HepG2 (cell line): ENCODE data around the gene ABHD3. TPM values are rescaled to one million over a fixed set of nuclear protein-coding genes. Genes with fewer than 3 reads are reported as not detected.
A peak's percentile ranks its signal among the peaks of the same experiment; 100 is the strongest.

ENCODE experiments used
- ARNTL ChIP-seq: sonication (generic); formaldehyde crosslinking; IDR thresholded peaks from 2 replicates; pipeline ENCODE4 v1.4.0; 2020; ENCODE audit warnings: mild to moderate bottlenecking, missing genetic modification reagents
- GTF3A ChIP-seq: sonication (generic); formaldehyde crosslinking; conservative IDR thresholded peaks from 2 replicates; pipeline ENCODE4 v1.4.0; 2020; ENCODE audit warnings: mild to moderate bottlenecking, missing genetic modification reagents
- NFKB2 ChIP-seq: sonication (generic); formaldehyde crosslinking; IDR thresholded peaks from 2 replicates; pipeline ENCODE4 v1.4.0; 2020; ENCODE audit warnings: missing genetic modification reagents, borderline replicate concordance
- POLR2AphosphoS5 ChIP-seq: IDR thresholded peaks from 2 replicates; pipeline ENCODE4 v1.6.1; 2012; ENCODE audit warnings: low read depth, low read length
- RAD21 ChIP-seq: fragments of 450-650 bp; formaldehyde crosslinking; IDR thresholded peaks from 2 replicates; pipeline ENCODE4 v1.5.0; 2020; ENCODE audit warnings: mild to moderate bottlenecking
- RBAK ChIP-seq: sonication (generic); formaldehyde crosslinking; IDR thresholded peaks from 2 replicates; pipeline ENCODE4 v1.5.1; 2020; ENCODE audit warnings: mild to moderate bottlenecking, missing genetic modification reagents
- RBM22 ChIP-seq: fragments of 200-400 bp; formaldehyde crosslinking; optimal IDR thresholded peaks from 2 replicates; pipeline ENCODE3; 2017; ENCODE audit warnings: mild to moderate bottlenecking, low read length, moderate library complexity
- RELA ChIP-seq: sonication (generic); formaldehyde crosslinking; IDR thresholded peaks from 2 replicates; pipeline ENCODE4 v1.4.0; 2020; ENCODE audit warnings: missing genetic modification reagents
- RNF2 ChIP-seq: fragments of 450-650 bp; conservative IDR thresholded peaks from 2 replicates; pipeline ENCODE4 v1.6.1; 2016; ENCODE audit warnings: low read depth
- SIX4 ChIP-seq: sonication (generic); formaldehyde crosslinking; IDR thresholded peaks from 2 replicates; pipeline ENCODE4 v1.4.0; 2020; ENCODE audit warnings: missing genetic modification reagents
- STAT5B ChIP-seq: sonication (generic); formaldehyde crosslinking; IDR thresholded peaks from 2 replicates; pipeline ENCODE4 v1.4.0; 2020; ENCODE audit warnings: missing genetic modification reagents
- YY1 ChIP-seq: IDR thresholded peaks from 2 replicates; pipeline ENCODE4 v1.6.1; 2011; ENCODE audit warnings: low read length, low read depth, moderate library complexity, mild to moderate bottlenecking; ENCODE audit not compliant: insufficient read depth, insufficient replicate concordance
- ZMYM4 ChIP-seq: sonication (generic); formaldehyde crosslinking; IDR thresholded peaks from 2 replicates; pipeline ENCODE4 v1.8.1; 2023; ENCODE audit warnings: mild to moderate bottlenecking, missing genetic modification reagents
- ZNF136 ChIP-seq: sonication (generic); formaldehyde crosslinking; IDR thresholded peaks from 2 replicates; pipeline ENCODE4 v1.8.1; 2022; ENCODE audit warnings: low read depth, mild to moderate bottlenecking, moderate library complexity, missing genetic modification reagents
- ZNF34 ChIP-seq: sonication (generic); formaldehyde crosslinking; IDR thresholded peaks from 2 replicates; pipeline ENCODE4 v1.4.0; 2020; ENCODE audit warnings: mild to moderate bottlenecking, missing genetic modification reagents, borderline replicate concordance
- ZNF564 ChIP-seq: sonication (generic); formaldehyde crosslinking; IDR thresholded peaks from 2 replicates; pipeline ENCODE4 v1.8.1; 2023; ENCODE audit warnings: mild to moderate bottlenecking, missing genetic modification reagents
- ZNF841 ChIP-seq: sonication (generic); formaldehyde crosslinking; IDR thresholded peaks from 2 replicates; pipeline ENCODE4 v1.8.1; 2023; ENCODE audit warnings: missing genetic modification reagents, borderline replicate concordance
- ZNF891 ChIP-seq: sonication (generic); formaldehyde crosslinking; IDR thresholded peaks from 2 replicates; pipeline ENCODE4 v1.5.0; 2020; ENCODE audit warnings: mild to moderate bottlenecking, missing genetic modification reagents
- polyA plus RNA-seq, 8 experiments: library from polyadenylated mRNA; depleted of rRNA in 3 of 8; stranded (reverse) in 7 of 8; unstranded in 1 of 8; fragments of >200 nt; fragmentation: Illumina TruSeq in 4 of 8; extraction: Trizol in 4 of 8; gene quantifications; 2 replicates each; pipeline versions ENCODE4 v1.2.1 to v1.2.3, GENCODE V29; 2011 to 2016; ENCODE audit warnings: low read depth in 4 of 8, missing spikeins in 1 of 8, mixed read lengths in 1 of 8; ENCODE audit not compliant: insufficient read depth in 1 of 8
- total RNA-seq, 5 experiments: library from RNA; depleted of rRNA; stranded (reverse); fragments of >200 nt; fragmentation: Illumina TruSeq; extraction: Trizol; gene quantifications; 2 replicates each; pipeline ENCODE4 v1.2.3, GENCODE V29; 2016; ENCODE audit warnings: low read depth in 1 of 5
- TF ChIP-seq, protein P1 (sequence below): fragments of 450-650 bp; IDR thresholded peaks from 2 replicates; pipeline ENCODE4 v1.6.1; 2017; ENCODE audit warnings: mild to moderate bottlenecking
- TF ChIP-seq, protein P2 (sequence below): IDR thresholded peaks from 2 replicates; pipeline ENCODE4 v1.6.1; 2016; ENCODE audit warnings: low read depth, control low read depth
- TF ChIP-seq, protein P3 (sequence below): sonication (generic); formaldehyde crosslinking; IDR thresholded peaks from 2 replicates; pipeline ENCODE4 v1.5.0; 2020; ENCODE audit warnings: missing genetic modification reagents, mild to moderate bottlenecking, borderline replicate concordance
- TF ChIP-seq, protein P4 (sequence below): sonication (generic); formaldehyde crosslinking; IDR thresholded peaks from 2 replicates; pipeline ENCODE4 v1.4.0; 2020; ENCODE audit warnings: mild to moderate bottlenecking, missing genetic modification reagents
- TF ChIP-seq, protein P5 (sequence below): IDR thresholded peaks from 2 replicates; pipeline ENCODE4 v1.6.1; 2016; ENCODE audit warnings: missing biosample characterization, missing genetic modification reagents, low read depth

The ABHD3 gene
- total and polyA plus RNA-seq, 2 of the 13 experiments (the other 11 are each of a cell fraction or from before 2014, with no cell fraction given), result 32.1 to 40.2 TPM

DNA sequence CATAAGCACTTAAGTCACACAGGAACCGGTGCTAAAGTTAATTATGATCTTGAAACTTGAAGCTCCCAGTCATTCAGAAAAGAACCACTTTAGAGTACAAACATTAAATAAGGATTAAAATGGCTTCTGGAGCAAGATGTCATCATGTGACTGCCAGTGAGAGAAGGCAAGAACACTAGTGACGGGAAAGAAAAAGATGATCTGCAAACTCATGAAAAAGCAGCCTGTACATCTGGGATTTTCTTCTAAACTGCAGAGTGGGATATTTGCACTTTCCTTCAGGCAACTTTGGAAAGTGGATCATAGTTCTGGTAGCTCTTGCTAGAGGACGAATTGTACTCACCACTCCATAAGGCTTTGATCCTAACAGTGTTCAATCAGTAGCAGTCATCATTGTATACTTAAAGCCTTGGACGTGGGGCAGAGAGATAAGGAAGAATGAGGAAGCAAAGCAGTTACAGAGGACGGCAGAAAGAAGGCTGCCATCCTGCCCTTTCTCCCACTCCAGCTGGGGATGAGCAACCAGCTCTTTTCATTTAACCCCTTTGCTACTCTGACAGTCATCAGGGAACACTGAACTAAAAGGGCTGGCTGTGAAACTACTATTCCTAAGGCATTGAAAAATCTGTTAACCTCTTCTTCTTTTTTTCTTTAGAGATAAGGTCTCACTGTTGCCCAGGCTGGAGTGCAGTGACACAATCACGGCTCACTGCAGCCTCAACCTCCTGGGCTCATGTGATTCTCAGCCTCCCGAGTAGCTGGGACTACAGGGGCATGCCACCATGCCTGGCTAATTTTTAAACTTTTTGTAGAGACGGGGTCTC is 18.1 kb downstream of the ABHD3 start (continued):
- TF ChIP-seq, protein P1, sequence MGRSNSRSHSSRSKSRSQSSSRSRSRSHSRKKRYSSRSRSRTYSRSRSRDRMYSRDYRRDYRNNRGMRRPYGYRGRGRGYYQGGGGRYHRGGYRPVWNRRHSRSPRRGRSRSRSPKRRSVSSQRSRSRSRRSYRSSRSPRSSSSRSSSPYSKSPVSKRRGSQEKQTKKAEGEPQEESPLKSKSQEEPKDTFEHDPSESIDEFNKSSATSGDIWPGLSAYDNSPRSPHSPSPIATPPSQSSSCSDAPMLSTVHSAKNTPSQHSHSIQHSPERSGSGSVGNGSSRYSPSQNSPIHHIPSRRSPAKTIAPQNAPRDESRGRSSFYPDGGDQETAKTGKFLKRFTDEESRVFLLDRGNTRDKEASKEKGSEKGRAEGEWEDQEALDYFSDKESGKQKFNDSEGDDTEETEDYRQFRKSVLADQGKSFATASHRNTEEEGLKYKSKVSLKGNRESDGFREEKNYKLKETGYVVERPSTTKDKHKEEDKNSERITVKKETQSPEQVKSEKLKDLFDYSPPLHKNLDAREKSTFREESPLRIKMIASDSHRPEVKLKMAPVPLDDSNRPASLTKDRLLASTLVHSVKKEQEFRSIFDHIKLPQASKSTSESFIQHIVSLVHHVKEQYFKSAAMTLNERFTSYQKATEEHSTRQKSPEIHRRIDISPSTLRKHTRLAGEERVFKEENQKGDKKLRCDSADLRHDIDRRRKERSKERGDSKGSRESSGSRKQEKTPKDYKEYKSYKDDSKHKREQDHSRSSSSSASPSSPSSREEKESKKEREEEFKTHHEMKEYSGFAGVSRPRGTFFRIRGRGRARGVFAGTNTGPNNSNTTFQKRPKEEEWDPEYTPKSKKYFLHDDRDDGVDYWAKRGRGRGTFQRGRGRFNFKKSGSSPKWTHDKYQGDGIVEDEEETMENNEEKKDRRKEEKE, result no peak
- TF ChIP-seq SIX4 (CRISPR knock-in tag), result no peak
- no peak for TF ChIP-seq GTF3A (CRISPR knock-in tag)
- TF ChIP-seq, protein P2, sequence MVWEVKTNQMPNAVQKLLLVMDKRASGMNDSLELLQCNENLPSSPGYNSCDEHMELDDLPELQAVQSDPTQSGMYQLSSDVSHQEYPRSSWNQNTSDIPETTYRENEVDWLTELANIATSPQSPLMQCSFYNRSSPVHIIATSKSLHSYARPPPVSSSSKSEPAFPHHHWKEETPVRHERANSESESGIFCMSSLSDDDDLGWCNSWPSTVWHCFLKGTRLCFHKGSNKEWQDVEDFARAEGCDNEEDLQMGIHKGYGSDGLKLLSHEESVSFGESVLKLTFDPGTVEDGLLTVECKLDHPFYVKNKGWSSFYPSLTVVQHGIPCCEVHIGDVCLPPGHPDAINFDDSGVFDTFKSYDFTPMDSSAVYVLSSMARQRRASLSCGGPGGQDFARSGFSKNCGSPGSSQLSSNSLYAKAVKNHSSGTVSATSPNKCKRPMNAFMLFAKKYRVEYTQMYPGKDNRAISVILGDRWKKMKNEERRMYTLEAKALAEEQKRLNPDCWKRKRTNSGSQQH (CRISPR knock-in tag), result no peak
- no peak for TF ChIP-seq RBM22
- TF ChIP-seq ZMYM4 (CRISPR knock-in tag), result peak; percentile 78
- TF ChIP-seq, protein P3, sequence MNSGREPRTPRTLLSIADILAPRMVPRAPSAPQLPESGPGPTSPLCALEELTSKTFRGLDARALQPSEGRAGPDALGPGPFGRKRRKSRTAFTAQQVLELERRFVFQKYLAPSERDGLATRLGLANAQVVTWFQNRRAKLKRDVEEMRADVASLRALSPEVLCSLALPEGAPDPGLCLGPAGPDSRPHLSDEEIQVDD (CRISPR knock-in tag), result no peak
- TF ChIP-seq YY1, result peak; percentile 27
- no peak for TF ChIP-seq ZNF841 (CRISPR knock-in tag)
- peak; percentile 41; the same call in 1 of the 2 replicates for TF ChIP-seq RAD21 (CRISPR knock-in tag)
- no peak for TF ChIP-seq STAT5B (CRISPR knock-in tag)
- no peak for TF ChIP-seq ZNF34
- TF ChIP-seq NFKB2 (CRISPR knock-in tag), result no peak
- TF ChIP-seq, protein P4, sequence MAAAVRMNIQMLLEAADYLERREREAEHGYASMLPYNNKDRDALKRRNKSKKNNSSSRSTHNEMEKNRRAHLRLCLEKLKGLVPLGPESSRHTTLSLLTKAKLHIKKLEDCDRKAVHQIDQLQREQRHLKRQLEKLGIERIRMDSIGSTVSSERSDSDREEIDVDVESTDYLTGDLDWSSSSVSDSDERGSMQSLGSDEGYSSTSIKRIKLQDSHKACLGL (CRISPR knock-in tag), result no peak
- TF ChIP-seq RBAK (CRISPR knock-in tag), result no peak
- no peak for TF ChIP-seq RNF2
- TF ChIP-seq ZNF564 (CRISPR knock-in tag), result 0 out of 2 replicates have a peak, but pooled peaks have one; percentile 31
- peak; percentile 89; the same call in 1 of the 2 replicates for TF ChIP-seq ZNF136 (CRISPR knock-in tag)
- TF ChIP-seq, protein P5, sequence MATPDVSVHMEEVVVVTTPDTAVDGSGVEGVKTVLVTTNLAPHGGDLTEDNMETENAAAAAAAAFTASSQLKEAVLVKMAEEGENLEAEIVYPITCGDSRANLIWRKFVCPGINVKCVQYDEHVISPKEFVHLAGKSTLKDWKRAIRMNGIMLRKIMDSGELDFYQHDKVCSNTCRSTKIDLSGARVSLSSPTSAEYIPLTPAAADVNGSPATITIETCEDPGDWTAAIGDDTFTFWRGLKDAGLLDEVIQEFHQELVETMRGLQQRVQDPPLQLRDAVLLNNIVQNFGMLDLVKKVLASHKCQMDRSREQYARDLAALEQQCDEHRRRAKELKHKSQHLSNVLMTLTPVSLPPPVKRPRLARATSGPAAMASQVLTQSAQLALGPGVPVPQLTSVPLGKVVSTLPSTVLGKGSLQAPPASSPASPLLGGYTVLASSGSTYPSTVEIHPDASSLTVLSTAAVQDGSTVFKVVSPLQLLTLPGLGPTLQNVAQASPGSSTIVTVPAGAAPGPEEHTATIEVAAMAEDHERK (CRISPR knock-in tag), result no peak
- no peak for TF ChIP-seq ARNTL (CRISPR knock-in tag)
- TF ChIP-seq ZNF891 (CRISPR knock-in tag), result no peak
- TF ChIP-seq POLR2AphosphoS5, result no peak
- TF ChIP-seq RELA (CRISPR knock-in tag), result no peak
